ENCODE data around the gene RPGR.

GRCh38 chrX:38320819-38321218, 6.5 kb downstream of the RPGR start:
- TF ChIP-seq CTCF (IDR thresholded peaks at IDR 0.05), result no peak
- TF ChIP-seq POLR2A (IDR thresholded peaks at IDR 0.05), result no peak

Measured in testis (tissue), 2 donors.